ENCODE results near the gene DDX20. TPM values are rescaled to one million over a fixed set of nuclear protein-coding genes. Genes with fewer than 3 reads are reported as not detected.

Gene DDX20
- total RNA-seq = 19.9 and 23.1 TPM in 2 replicates

- DNase-seq (ENCODE audit: extremely low read depth, low read depth, low spot score) = peak; percentile 91
These were observed at the start of gene DDX20 for GRCh38 chr1:111755331-111756123. Gene DDX20, plus strand, starts transcription at chr1:111755901. Its CDS starts 24 bp downstream, at chr1:111755925.

GRCh38 chr1:111706921-111707320 is 48.8 kb upstream of the DDX20 start:
- no peak for DNase-seq (ENCODE audit: extremely low read depth, low read depth, low spot score)

GRCh38 chr1:111707906-111708305 is 47.8 kb upstream of the DDX20 start:
- no peak for DNase-seq (ENCODE audit: extremely low read depth, low read depth, low spot score)

- DNase-seq (ENCODE audit: extremely low read depth, low read depth, low spot score) = no peak
These were observed 45.7 kb upstream of the DDX20 start for GRCh38 chr1:111709986-111710385.

GRCh38 chr1:111716333-111716732 is 39.4 kb upstream of the DDX20 start:
- no peak for DNase-seq (ENCODE audit: extremely low read depth, low read depth, low spot score)

- no peak for DNase-seq (ENCODE audit: extremely low read depth, low read depth, low spot score)
These were observed 38.3 kb upstream of the DDX20 start for GRCh38 chr1:111717450-111717849.

- DNase-seq (ENCODE audit: extremely low read depth, low read depth, low spot score) = no peak
These were observed 36.6 kb upstream of the DDX20 start for GRCh38 chr1:111719135-111719534.

GRCh38 chr1:111719674-111720132 is 36.0 kb upstream of the DDX20 start:
- no peak for DNase-seq (ENCODE audit: extremely low read depth, low read depth, low spot score)

- DNase-seq (ENCODE audit: extremely low read depth, low read depth, low spot score) = no peak
These were observed 35.3 kb upstream of the DDX20 start for GRCh38 chr1:111720274-111720976.

- no peak for DNase-seq (ENCODE audit: extremely low read depth, low read depth, low spot score)
These were observed 34.5 kb upstream of the DDX20 start for GRCh38 chr1:111720977-111721786.

GRCh38 chr1:111723091-111723806 is 32.5 kb upstream of the DDX20 start:
- DNase-seq (ENCODE audit: extremely low read depth, low read depth, low spot score) = no peak

GRCh38 chr1:111723871-111724270 is 31.8 kb upstream of the DDX20 start:
- DNase-seq (ENCODE audit: extremely low read depth, low read depth, low spot score) = no peak

- DNase-seq (ENCODE audit: extremely low read depth, low read depth, low spot score) = no peak
These were observed 30.5 kb upstream of the DDX20 start for GRCh38 chr1:111725192-111725591.

GRCh38 chr1:111727056-111727455 is 28.6 kb upstream of the DDX20 start:
- no peak for DNase-seq (ENCODE audit: extremely low read depth, low read depth, low spot score)

GRCh38 chr1:111729271-111729921 is 26.3 kb upstream of the DDX20 start:
- DNase-seq (ENCODE audit: extremely low read depth, low read depth, low spot score) = no peak

GRCh38 chr1:111729946-111730681 is 25.6 kb upstream of the DDX20 start:
- no peak for DNase-seq (ENCODE audit: extremely low read depth, low read depth, low spot score)

- no peak for DNase-seq (ENCODE audit: extremely low read depth, low read depth, low spot score)
These were observed 25.0 kb upstream of the DDX20 start for GRCh38 chr1:111730706-111731105.

- DNase-seq (ENCODE audit: extremely low read depth, low read depth, low spot score) = no peak
These were observed 23.7 kb upstream of the DDX20 start for GRCh38 chr1:111731956-111732355.

GRCh38 chr1:111732718-111733117 is 23.0 kb upstream of the DDX20 start:
- no peak for DNase-seq (ENCODE audit: extremely low read depth, low read depth, low spot score)

Data from glomerular endothelial cell (primary cell).